Urinary bladder (tissue), 4 donors: ENCODE data around the gene CCDC32. TPM values are rescaled to one million over a fixed set of nuclear protein-coding genes. Genes with fewer than 3 reads are reported as not detected.

Source experiments
- DNase-seq: peaks from one replicate; pipeline ENCODE4 v3.0.0-alpha.2; 2015; ENCODE audit errors: extremely low spot score
- H3K27ac ChIP-seq: one replicate; pipeline ENCODE4 v1.5.1; 2013; ENCODE audit warnings: low read depth, mild to moderate bottlenecking, moderate library complexity
- H3K36me3 ChIP-seq: one replicate; pipeline ENCODE4 v1.6.1; 2013; ENCODE audit warnings: mild to moderate bottlenecking, moderate library complexity; ENCODE audit not compliant: insufficient read depth
- H3K4me1 ChIP-seq: one replicate; pipeline ENCODE4 v1.6.1; 2013; ENCODE audit warnings: mild to moderate bottlenecking, moderate library complexity; ENCODE audit not compliant: insufficient read depth
- H3K4me3 ChIP-seq: one replicate; pipeline ENCODE4 v1.5.1; 2013; ENCODE audit warnings: low read depth, low read length
- WGBS: extraction: QIAGEN DNeasy Blood & Tissue Kit; methylation state at CpG from one replicate; pipeline ENCODE4 v1.1.7; 2013; 5-methylcytosine and 5-hydroxymethylcytosine counted together
- polyA plus RNA-seq: library from polyadenylated mRNA; stranded (reverse); fragments of 200-250 nt; gene quantifications from one replicate; pipeline ENCODE4 v1.2.3, GENCODE V29; 2013
- total RNA-seq: library from RNA; depleted of rRNA; stranded (reverse); fragments of >200 nt; gene quantifications from one replicate; pipeline ENCODE4 v1.2.3, GENCODE V29; 2014
- donor health status: healthy with polysubstance abuse.
- donor health status: healthy.

CCDC32 gene, protein sequence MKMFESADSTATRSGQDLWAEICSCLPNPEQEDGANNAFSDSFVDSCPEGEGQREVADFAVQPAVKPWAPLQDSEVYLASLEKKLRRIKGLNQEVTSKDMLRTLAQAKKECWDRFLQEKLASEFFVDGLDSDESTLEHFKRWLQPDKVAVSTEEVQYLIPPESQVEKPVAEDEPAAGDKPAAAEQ
- total RNA-seq (20.8 TPM), polyA plus RNA-seq (29.4 TPM)

DNA sequence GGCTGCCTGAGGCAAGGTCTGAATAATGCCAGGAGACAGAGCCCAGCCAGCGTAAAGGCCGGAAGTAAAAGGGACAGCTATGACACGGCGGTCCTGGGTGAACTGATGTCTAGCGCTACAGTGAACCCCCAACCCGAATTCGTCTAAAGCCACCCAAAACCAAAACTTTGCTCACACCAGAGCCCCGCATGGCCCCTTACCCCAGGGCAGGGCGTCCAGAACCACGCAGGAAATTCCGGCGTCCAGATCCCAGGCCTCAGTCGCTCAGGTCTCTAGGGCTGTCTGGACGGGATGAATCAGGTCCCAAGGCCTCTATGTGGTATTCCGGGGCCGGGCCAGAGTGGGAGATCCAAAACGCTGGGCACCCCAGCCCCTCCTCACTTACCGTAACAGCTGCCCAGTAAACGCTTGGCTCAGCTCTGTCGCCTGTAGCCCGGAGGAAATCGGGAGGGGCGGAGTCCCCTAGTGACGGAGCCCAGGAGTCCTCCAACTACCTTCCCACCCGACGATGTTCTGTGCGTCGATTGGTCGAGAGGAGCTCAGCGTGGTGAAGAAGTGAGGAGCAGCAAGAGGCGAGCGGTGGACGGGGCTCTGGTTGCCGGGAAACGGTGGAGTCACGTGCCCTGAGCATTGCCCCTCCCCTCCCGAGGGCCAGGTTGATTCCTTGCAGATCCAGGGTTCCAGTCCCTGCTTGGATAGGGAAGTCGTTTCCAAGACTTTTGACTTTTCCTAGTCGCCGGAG, at the start of gene CCDC32:
Gene CCDC32, minus strand, starts transcription at position 452 of the 742 bp plus-strand sequence. CDS start 2,027 bp downstream, outside the sequence.
- under 1% methylated on average over 40 of the region's 40 CpGs for WGBS
- Histone ChIP-seq H3K27ac (peak within 1 kb of the TSS; percentile 87), H3K4me3 (peak within 1 kb of the TSS; percentile 64), H3K4me1 (no peaks in the 10 kb centered on the region), H3K36me3 (no peaks in the 10 kb centered on the region)
- peak; percentile 97 for DNase-seq

DNA sequence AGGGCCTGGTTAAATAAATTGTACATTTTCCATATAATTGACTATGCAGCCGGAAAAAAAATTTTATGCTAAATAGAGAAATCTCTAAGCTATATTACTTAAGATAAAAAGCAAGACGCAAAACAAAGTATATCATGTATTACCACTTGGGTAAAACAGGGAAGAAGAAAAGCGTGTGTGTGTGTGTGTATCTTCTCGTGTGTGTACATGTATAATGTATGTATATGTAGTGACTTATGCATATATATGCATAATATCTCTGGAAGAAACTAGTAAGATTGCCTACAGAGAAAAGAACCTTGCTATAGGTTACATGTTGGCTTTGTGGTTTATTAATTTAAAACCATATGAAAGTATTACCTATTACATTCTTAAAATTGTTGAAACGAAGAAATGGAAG, 48.2 kb upstream of the CCDC32 start:
- Histone ChIP-seq H3K36me3 (no peaks in the 10 kb centered on the region), H3K4me1 (no peaks in the 10 kb centered on the region), H3K27ac (no peak overlapping the region), H3K4me3 (no peak overlapping the region)
- 86% methylated on average over 5 of the region's 5 CpGs for WGBS
- no peak for DNase-seq

DNA sequence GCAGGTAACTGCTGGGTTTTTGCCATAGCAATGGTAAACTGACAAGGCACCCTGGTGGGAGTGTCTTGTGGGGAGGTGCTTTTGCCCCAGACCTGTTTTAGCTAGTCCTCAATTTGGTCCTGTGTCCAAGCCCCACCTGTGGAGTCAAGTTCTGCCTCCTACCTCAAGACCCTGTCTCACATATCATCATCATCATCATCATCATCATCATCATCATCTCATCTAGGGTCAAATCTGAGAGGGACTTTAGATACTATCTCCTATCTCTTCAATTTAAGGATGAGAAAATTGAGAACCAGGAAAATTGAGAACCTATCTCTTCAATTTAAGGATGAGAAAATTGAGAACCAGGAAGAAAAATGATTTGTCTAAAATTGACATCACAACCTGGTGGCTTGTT, 39.1 kb upstream of the CCDC32 start:
- no peak overlapping the region for H3K27ac ChIP-seq
- H3K4me1 ChIP-seq, result no peaks in the 10 kb centered on the region
- DNase-seq, result no peak
- H3K36me3 ChIP-seq, result no peaks in the 10 kb centered on the region
- H3K4me3 ChIP-seq, result no peak overlapping the region

DNA sequence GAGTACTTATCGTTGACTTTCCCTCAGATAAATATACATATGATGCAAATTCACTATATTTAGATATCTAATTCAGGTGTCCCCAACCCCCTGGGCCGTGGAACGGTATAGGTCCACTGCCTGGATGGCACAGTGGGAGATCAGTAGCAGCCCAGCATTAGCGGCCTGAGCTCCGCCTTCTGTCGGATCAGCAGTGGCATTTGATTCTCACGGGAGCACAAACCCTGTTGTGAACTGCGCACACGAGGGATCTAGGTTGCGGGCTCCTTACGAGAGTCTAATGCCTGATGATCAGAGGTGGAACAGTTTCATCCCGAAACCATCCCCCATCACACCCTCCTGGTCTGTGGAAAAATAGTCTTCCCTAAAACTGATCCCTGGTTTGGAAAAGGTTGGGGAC, 36.1 kb upstream of the CCDC32 start:
- H3K4me3 ChIP-seq, result no peak overlapping the region
- no peak overlapping the region for H3K27ac ChIP-seq

DNA sequence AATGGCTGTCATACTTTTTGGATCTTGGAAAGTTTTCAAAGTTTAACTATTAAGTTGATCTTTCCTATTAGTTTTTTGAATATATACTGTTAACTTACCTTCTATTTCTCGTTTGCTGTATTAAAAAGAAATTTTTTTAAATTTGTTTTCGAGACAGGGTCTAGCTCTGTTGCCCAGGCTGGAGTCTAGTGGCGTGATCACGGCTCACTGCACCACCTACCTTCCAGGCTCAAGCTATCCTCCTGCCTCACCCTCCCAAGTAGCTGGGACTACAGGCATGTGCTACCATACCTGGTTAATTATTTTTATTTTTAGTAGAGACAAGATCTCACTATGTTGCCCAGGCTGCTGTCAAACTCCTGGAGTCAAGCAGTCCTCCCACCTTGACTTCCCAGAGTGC, 33.8 kb upstream of the CCDC32 start:
- Histone ChIP-seq H3K4me1 (no peaks in the 10 kb centered on the region), H3K4me3 (no peak overlapping the region), H3K27ac (no peak overlapping the region), H3K36me3 (no peaks in the 10 kb centered on the region)
- DNase-seq, result no peak
- 96% methylated on average over 4 of the region's 4 CpGs for WGBS

More for the DNA sequence above, 36.1 kb upstream of the CCDC32 start:
- DNase-seq, result no peak
- Histone ChIP-seq H3K36me3 (no peaks in the 10 kb centered on the region), H3K4me1 (no peaks in the 10 kb centered on the region)
- WGBS, result 94% methylated on average over 12 of the region's 12 CpGs

DNA sequence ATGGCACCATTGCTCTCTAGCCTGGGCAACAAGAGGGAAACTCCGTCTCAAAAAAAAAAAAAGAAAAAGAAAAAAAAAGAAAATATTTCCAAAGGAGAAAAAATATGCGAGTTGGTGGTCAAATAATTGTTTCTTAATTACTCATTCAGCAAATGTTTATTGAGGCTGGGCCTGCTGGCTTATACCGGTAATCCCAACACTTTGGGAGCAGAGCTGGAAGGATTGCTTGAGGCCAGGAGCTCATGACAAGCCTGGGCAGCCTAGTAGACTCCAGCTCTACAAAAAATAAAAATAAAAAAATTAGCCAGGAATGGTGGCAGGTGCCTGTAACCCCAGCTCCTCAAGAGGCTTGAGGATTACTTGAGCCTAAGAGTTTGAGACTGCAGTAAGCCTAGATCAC, 33.3 kb upstream of the CCDC32 start:
- H3K4me1 ChIP-seq, result no peaks in the 10 kb centered on the region
- no peak overlapping the region for H3K4me3 ChIP-seq
- H3K27ac ChIP-seq, result no peak overlapping the region
- WGBS, result 81% methylated on average over 3 of the region's 3 CpGs
- H3K36me3 ChIP-seq, result no peaks in the 10 kb centered on the region
- no peak for DNase-seq

DNA sequence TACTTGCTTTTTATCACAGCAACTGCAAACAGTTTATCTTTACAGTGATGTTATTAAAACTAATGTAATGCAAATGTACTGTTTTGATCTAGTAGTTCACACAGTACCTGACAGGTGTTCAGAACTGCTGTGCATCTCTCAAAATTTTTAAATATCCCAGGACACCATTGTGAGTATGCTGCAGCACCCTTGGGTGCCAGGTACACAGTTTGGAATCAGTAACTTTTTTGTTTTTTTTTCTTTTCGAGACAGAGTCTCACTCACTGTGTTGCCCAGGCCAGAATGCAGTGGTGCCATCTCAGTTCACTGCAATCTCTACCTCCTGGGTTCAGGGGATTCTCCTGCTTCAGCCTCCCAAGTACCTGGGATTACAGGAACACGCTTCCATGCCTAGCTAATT, 32.2 kb upstream of the CCDC32 start:
- no peak for DNase-seq
- Histone ChIP-seq H3K4me3 (no peak overlapping the region), H3K4me1 (no peaks in the 10 kb centered on the region), H3K27ac (no peak overlapping the region), H3K36me3 (no peaks in the 10 kb centered on the region)
- WGBS, result 96% methylated on average over 2 of the region's 2 CpGs

DNA sequence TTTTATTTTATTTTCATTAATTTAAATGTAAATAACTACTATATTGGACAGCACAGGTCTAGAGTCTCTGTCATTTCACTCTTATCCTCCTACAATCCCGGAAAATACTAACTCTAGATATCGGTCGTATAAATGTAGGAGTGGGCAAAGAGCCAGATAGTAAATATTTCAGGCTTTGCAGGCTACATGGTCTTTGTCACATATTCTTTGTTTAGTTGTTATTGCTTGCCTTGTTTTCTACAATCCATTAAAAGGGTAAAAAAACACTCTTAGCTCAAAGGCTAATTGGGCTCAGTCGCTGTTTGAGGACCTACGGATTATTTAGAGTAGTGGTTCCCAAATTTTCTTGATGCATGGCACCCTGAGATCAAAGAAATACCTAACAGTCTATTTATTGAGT, 30.9 kb upstream of the CCDC32 start:
- Histone ChIP-seq H3K36me3 (no peaks in the 10 kb centered on the region), H3K4me1 (no peaks in the 10 kb centered on the region), H3K27ac (no peak overlapping the region), H3K4me3 (no peak overlapping the region)
- DNase-seq, result no peak
- 44% methylated on average over 5 of the region's 5 CpGs for WGBS

DNA sequence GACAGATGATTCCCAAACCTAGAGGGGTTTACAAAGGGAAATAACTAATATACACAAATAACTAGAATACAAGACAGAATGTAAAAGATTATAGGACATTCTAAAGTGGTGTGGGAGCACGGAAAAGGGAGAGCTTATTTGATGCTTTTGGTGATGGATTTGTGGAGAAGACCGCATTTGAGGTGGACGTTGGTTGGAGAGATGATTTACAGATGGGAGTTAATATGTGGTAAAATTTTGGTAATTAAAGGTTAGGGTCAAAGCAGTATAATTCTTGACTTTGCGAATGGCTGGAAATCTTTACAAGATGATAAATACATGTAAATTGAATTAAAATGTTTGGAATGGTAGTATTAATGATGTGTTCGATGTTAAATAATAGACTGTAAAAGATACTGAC, 30.4 kb upstream of the CCDC32 start:
- Histone ChIP-seq H3K36me3 (no peaks in the 10 kb centered on the region), H3K4me1 (no peaks in the 10 kb centered on the region), H3K4me3 (no peak overlapping the region), H3K27ac (no peak overlapping the region)
- DNase-seq, result no peak
- 19% methylated on average over 5 of the region's 5 CpGs for WGBS

DNA sequence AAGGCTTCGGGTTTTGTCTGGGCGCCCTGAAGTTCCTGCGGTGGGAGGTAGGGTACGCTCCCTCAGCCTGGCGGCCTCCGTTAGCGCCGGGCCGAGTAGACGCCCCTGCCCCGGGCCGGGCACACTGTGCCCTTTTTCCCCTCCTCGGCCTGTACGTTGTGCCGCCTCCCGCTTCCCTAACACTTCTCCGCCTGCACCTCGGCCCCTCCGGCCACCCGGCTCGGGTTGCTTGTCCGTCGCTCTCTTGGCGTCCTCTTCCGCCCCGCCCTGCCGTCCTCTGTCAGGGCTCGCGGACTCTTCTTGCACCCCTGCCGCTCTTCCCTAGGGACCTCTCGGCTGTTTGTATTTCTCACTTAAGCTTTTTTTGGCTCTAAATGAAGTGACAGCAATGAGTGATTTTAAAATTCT, 29.6 kb upstream of the CCDC32 start:
- Histone ChIP-seq H3K4me3 (peak overlapping the region; percentile 56), H3K4me1 (no peaks in the 10 kb centered on the region), H3K36me3 (no peaks in the 10 kb centered on the region), H3K27ac (no peak overlapping the region)
- WGBS, result under 1% methylated on average over 31 of the region's 31 CpGs
- DNase-seq, result no peak

DNA sequence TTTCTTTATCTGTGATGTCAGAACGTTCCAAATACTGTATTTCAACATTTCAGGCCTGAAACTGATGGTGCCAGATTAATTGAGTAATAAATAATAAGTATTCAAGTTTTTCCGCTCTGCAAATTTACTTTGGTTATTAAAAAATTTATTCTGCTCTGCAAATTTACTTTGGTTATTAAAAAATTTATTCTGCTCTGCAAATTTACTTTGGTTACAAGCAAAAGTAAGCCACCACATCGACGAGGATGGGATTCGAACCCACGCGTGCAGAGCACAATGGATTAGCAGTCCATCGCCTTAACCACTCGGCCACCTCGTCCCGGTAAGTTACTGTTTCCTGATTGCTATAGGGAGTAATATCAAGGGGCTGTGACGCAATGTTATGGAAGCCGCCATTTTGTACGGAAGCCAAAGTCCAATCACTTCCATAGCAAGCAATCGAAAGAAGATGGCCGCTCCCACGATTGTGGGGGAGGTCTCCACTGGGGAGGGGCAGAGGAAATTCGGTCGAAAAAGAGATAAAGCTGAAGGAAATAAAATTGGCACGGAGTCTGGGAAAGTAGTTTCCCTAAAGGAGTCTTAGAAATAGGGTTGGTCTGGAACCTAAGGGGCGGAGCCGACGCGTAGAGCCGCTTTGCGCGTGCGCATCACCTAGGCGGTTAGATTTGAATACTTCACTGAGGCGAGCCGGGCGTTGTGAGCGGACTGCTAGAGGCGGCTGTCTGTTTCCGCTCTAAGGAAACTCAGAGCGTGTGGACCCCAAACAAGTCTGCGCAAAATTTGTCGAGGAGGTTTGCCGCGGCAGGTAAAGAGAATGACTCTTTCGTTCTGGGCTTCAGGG, 29.0 kb upstream of the CCDC32 start, which contains the start of gene KNL1:
Gene KNL1, plus strand, starts transcription at position 662 of the 841 bp plus-strand sequence. CDS start 8,683 bp downstream, outside the sequence.
- no peaks in the 10 kb centered on the region for H3K4me1 ChIP-seq
- peak within 1 kb of the TSS; percentile 84 for H3K27ac ChIP-seq
- 3% methylated on average over 41 of the region's 41 CpGs for WGBS
- peak; percentile 98 for DNase-seq
- peak within 1 kb of the TSS; percentile 56 for H3K4me3 ChIP-seq
- no peaks in the 10 kb centered on the region for H3K36me3 ChIP-seq

DNA sequence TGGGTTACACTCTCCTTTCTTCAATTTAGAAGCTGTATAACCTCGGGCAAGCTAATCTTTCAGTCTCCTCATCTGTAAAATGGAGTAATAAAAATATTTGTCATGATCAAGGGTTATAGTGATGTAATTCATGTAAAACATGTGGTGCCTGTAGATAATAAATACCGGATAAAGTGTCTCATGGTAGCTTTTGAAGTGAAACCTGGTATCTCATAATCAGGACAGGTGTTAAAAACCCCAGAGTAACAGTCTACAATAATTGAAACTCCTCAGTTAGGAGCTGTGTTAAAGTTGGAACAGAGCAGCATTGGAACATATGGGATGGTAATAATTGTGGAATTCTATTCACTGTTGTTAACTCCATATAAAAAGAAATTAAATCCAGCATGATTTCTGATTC, 28.3 kb upstream of the CCDC32 start:
- Histone ChIP-seq H3K4me1 (no peaks in the 10 kb centered on the region), H3K4me3 (no peak overlapping the region), H3K36me3 (no peaks in the 10 kb centered on the region), H3K27ac (no peak overlapping the region)
- no peak for DNase-seq
- WGBS, result 55% methylated on average over 2 of the region's 2 CpGs

DNA sequence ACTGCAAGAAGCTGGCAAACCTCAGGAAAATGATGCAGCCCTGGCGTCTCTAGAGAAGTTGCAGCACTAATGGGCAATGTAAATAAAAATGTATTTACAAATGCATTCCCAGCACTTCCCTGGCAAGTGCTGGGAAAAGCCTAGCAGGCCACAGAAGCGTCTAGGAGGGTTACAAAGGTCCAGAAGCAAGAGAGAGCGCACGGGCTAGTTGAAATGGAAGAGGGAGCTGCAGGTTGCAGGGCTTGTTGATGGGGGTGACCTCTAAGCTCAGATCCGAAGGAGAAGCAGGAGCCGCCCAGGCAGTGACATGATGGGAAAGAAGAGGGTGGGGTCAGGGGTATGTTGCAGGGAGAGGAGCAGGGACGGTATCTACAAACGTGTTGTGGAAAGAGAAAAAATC, 26.5 kb upstream of the CCDC32 start:
- 52% methylated on average over 8 of the region's 8 CpGs for WGBS
- no peak for DNase-seq

DNA sequence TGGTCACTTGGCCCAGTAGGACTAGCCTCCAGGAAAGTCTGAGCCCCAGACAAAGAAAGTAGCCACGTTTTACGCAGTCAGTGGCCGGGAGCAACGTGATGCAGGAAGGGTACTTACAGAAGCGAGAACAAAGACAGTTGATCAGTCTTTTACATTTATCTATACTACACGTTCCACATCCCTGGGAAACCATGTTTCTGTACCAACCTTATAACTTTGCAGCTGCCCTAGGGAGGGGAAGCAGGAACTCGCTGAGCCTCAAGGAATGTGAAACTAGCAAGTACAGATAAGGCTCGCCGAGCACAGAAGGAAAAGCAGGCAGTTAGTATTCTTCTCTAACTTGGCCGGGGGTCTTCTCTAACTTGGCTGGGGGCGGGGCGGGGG, 25.8 kb upstream of the CCDC32 start:
- no peak for DNase-seq
- WGBS, result 25% methylated on average over 12 of the region's 12 CpGs
- no peaks in the 10 kb centered on the region for H3K4me1 ChIP-seq
- H3K36me3 ChIP-seq, result no peaks in the 10 kb centered on the region
- no peak overlapping the region for H3K27ac ChIP-seq
- H3K4me3 ChIP-seq, result no peak overlapping the region

More for the DNA sequence above, 26.5 kb upstream of the CCDC32 start:
- H3K36me3 ChIP-seq, result no peaks in the 10 kb centered on the region
- H3K4me1 ChIP-seq, result no peaks in the 10 kb centered on the region
- H3K27ac ChIP-seq, result no peak overlapping the region
- no peak overlapping the region for H3K4me3 ChIP-seq
